A204.1 (cell line): ENCODE measurements around the gene TCIRG1.

Experiments
- FAIRE-seq: peaks from 2 replicates; lab custom pipeline; 2012; peaks lifted over from hg19 to GRCh38; lab: Jason Lieb, UNC

TCIRG1 gene

DNA sequence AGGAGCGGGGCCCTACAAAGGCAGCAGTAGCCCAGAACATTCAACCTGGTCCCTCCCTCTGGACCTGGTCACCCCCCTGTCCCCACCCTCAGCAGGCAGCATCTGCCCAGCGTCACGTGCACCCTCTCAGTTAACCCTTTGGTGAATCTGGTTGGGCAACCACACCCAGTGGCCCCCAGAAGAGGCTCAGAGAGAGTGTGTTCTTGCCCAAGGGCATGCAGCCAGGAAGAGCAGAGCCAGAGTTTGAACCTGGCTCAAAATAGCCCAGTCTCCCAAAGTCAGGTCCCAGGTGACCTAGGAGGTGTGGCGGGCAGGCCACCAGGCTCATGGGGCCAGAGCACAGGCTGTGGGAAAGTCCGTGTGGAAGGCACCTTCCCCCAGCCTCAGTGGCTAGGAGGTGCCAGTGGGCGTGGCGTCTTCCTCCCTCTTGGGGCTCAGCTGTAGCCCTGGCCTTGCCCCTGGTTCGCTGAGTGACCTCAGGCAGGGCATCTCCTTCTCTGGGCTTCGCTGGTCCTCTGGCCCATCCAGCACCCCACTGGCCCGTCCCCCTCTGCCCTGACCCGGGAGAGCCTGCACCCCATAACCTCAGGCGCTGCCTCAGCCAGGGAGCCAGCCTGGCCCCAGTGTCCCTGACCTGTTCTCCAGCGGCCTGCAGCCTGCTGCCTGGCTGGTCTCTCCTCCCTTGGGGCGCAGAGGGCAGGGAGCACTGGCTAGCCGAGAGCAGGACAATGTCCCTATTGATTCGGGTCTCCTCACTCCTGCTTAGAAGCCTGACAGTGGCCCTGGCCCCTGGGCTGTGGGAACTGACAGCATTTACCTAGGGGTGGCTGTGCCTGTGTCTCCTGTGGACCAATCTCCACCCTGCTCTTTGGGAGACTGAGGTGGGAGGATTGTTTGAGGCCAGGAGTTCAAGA is 21.7 kb upstream of the TCIRG1 start:
- no peak for FAIRE-seq

GRCh38 chr11:68017980-68018729 is 20.7 kb upstream of the TCIRG1 start:
- FAIRE-seq = no peak

DNA sequence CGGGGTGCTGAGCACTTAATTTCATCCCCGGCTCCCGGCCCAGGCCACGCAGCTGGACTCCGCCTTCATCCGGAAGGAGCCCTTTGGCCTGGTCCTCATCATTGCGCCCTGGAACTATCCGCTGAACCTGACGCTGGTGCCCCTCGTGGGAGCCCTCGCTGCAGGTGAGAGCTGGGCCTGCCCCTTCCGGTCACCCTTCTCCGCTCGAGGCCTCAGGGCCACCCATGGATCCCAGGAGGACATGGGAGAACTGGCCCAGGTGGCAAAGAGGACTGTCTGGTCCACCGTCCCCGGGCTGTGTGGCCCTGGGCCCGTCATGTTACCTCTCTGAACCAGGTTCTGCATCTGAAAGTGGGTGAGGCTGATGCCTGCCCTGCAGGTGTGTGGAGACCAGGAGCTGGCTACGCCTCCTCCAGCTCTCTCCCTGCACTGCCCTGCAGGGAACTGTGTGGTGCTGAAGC is 20.1 kb upstream of the TCIRG1 start:
- no peak for FAIRE-seq

DNA sequence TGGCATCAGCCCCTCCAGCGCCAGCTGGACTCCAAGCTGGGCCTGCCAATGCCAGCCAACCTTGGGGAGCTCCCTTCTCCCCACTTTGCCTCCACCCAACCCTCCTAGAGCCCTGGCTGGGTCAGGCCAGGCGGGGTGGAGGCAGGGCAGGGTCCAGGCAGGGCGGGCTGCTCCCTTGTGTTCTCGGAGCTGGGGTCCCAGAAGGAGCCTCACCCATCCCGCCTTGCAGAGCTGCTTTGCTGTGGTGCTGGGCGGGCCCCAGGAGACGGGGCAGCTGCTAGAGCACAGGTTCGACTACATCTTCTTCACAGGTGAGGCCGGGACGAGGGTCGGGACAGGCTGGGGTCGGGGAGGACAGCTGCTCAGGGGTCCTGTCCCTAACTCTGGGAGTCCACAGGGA is 19.3 kb upstream of the TCIRG1 start:
- FAIRE-seq = no peak

DNA sequence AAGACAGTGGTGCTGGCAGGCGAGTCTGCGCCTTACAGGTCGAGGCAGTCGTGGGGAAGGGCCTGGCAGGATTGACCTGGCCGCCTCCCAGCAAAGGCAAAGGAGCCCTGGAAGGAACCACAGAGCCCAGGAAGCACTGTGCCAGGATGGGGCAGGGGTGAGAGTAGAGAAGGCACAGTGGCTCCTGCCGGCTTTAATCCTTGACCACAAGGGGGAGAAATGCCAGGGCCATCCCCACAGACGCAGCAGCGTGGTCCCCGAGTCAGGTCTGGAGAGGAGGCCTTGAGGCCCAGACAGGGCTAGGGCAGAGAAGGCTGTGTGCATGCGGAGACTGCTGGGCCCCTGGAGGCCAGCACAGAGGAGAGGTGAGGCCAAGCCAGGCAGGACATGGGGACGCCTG is 18.2 kb upstream of the TCIRG1 start:
- no peak for FAIRE-seq

DNA sequence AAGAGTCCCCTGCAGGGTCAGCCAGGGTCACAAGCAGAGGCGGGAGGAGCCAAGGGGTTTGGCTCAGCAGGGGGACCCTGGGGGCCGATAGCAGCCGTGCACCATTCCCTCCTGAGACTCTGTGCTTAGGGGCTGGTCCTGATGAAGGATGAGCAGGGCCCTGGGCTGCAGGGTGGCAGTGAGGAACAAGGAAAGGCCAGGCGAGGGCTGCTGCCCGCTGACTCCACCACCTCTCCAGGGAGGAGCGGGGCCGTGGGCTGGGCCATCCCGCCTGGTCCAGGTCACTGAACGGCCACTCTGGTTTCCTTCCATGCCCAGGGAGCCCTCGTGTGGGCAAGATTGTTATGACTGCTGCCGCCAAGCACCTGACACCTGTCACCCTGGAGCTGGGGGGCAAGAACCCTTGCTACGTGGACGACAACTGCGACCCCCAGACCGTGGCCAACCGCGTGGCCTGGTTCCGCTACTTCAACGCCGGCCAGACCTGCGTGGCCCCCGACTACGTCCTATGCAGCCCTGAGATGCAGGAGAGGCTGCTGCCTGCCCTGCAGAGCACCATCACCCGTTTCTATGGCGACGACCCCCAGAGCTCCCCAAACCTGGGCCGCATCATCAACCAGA is 17.5 kb upstream of the TCIRG1 start:
- no peak for FAIRE-seq

DNA sequence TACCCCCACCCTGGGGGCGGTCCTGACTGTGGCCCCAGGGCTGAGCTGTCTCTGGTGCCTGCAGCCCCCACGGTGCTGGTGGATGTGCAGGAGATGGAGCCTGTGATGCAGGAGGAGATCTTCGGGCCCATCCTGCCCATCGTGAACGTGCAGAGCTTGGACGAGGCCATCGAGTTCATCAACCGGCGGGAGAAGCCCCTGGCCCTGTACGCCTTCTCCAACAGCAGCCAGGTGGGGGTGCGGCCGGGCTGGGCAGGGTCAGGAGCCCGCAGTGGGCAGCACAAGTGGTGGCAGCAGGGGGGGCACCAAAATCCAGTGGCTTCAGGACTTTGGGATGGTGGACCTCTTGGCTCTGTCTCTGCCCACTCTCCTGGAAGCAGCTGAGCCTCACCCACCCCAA is 16.3 kb upstream of the TCIRG1 start:
- FAIRE-seq = no peak

- no peak for FAIRE-seq
Measured at GRCh38 chr11:68024508-68024907, 14.3 kb upstream of the TCIRG1 start.

DNA sequence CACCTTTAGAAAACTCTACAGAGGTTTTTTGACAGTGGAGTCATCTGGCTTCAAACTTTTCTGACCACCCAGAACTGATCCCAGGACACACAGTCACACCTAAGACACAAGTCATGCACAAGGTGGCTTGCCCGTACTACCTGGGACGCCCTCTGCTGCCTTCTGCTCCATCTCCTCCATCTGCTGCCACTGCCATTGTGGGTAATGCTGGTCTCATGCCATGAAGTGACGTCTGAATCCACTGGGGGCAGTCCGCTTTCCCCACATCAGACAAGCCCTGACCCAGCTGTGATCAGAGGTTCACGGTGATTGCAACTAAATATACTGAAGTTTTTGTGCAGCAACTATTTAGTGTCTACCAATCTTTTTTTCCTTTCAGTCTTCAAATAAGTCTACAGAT is 13.8 kb upstream of the TCIRG1 start:
- no peak for FAIRE-seq

GRCh38 chr11:68026391-68027105 is 12.3 kb upstream of the TCIRG1 start:
- FAIRE-seq = no peak

GRCh38 chr11:68027667-68028066 is 11.2 kb upstream of the TCIRG1 start:
- FAIRE-seq = no peak

DNA sequence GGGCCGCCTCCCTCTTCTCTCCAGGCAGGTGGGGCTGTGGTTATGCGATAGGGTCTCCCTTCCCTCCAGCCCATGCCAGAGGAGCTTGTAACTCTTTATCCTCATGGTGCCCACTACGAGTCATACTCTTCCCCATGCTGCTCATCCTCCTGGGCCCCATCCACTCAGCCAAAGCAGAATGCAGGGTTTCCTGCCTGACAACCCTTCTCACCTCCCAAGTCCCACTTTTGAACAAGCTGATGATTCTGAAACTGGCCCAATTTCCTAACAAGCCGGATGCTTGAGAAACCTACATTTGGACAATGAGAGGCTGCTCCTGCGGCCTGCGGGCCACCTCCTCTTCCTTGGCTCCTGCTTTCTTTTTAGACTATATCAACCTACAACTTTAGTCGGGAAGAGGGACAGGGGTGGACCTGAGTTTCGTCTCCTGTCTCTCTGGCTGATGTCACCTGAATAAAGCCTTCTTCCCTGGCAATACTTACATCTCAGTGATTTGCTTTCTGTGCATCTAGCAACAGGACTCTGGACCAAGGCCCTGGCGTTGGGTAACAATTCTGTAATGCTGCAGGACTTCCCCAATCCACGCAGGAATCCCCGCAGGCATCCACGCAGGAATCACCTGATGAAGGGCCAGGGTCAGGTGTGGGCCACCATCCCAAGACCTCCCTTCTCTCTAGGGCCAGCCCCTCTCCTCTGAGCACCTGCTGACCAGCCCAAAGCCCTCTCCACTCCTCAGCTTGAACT is 9.9 kb upstream of the TCIRG1 start:
- FAIRE-seq = no peak

DNA sequence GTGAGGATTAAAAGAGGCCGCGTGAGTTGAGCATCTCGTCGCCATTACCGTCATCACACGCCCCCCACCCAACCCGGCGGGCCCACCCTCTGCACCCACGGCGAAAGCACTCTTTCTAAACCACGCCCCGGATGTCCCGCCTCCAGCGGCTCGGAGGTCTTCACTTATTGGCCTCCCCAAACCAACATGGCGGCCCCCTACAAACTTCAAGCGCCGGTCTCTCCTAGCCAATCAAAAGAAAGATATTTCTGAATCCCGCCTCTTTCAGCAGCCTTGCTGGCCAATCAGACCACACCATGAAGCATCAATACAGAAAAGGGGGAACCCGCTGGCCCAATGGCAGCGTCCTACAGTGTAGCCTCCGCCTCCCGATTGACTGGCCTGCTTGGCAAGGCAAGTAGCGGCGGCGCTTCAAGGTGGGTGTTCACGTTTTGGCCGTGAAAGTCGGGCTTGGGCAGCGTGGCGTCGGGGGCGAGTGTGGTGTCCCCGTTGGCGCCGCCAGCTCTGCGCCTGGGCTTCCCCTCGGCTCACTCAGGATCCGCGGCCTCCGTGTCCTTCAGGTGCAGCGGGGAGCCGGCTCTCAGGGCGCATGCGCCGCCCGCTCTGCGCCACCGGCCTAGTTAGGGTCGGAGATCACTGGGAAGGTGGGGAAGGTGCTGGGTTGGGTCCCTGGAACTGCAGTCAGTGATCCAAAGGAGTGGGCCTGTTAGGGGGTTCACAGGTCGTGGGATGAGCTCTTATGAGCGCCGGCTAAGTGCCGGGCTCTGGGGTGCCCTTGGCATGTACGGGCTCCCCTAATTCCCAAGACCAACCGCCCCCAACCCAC is 8.3 kb upstream of the TCIRG1 start, which contains the start of gene NDUFS8:
Gene NDUFS8, plus strand, starts transcription at position 364 of the 826 bp plus-strand sequence. CDS start 1,471 bp downstream, outside the sequence.
- FAIRE-seq = peak; percentile 100

- FAIRE-seq = no peak
Measured at GRCh38 chr11:68031144-68031464, 7.7 kb upstream of the TCIRG1 start.

DNA sequence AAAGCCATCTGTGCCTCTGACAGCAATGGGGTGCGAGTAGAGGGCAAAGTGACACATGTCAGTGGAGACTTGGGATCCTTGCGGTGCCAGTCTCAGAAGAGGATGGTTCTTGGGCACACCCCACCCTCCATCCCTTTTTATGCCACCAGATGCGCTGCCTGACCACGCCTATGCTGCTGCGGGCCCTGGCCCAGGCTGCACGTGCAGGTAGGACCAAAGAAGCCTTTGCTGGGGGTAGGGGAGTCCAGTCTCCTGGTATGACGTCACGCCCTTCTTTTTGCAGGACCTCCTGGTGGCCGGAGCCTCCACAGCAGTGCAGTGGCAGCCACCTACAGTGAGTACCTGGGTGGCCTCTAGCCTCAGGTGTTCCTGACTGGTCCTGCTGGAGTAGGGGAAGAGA is 6.8 kb upstream of the TCIRG1 start:
- FAIRE-seq = no peak

- FAIRE-seq = no peak
Measured at GRCh38 chr11:68032997-68033707, 5.7 kb upstream of the TCIRG1 start.

GRCh38 chr11:68033708-68034045 is 5.1 kb upstream of the TCIRG1 start:
- FAIRE-seq = no peak

DNA sequence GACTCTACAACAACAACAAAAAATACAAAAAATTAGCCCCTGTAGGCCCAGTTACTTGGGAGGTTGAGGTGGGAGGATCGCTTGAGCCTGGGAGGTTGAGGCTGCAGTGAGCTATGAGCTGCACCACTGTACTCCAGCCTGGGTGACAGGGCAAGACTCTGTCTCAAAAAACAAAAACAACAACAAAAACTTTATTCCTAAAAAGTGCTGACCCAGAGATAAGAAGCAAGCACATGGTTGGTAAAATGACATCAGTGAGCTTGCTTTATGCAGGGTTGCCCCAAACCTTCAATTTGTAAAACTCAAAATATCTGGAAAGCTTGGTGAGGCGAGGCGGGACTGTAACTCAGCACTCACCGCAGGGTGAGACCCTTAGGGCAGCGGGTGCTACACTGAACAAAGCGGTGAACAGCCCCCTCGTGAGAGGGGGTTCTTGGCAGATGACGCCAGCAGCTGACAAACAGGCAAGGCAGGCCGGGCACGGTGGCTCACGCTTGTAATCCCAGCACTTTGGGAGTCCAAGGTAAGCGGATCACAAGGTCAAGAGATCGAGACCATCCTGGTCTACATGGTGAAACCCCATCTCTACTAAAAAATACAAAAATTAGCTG is 3.5 kb upstream of the TCIRG1 start:
- no peak for FAIRE-seq

DNA sequence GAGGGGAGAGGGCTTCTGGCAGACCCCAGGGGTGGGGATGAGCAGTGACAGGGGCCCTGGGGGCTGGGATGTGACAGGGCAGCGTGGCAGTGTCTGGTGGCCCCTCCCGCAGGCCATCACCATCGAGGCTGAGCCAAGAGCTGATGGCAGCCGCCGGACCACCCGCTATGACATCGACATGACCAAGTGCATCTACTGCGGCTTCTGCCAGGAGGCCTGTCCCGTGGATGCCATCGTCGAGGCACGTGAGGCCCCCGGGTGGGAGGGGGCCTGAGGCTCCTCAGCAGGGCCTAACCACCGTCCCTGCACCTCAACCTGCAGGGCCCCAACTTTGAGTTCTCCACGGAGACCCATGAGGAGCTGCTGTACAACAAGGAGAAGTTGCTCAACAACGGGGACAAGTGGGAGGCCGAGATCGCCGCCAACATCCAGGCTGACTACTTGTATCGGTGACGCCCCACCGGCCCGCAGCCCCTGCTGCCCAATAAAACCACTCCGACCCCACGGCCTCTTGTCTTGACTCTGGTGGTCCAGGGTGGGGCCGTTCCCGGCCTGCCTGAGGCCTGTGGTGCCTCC is 2.6 kb upstream of the TCIRG1 start:
- FAIRE-seq = no peak
